Measurements from ENCODE around the gene KRTAP12-4.
"Not testable (repeated sequence)": the region's sequence is repeated elsewhere in the genome, so short reads cannot be mapped to it uniquely, and the experiment has no call there.

KRTAP12-4 gene

DNA sequence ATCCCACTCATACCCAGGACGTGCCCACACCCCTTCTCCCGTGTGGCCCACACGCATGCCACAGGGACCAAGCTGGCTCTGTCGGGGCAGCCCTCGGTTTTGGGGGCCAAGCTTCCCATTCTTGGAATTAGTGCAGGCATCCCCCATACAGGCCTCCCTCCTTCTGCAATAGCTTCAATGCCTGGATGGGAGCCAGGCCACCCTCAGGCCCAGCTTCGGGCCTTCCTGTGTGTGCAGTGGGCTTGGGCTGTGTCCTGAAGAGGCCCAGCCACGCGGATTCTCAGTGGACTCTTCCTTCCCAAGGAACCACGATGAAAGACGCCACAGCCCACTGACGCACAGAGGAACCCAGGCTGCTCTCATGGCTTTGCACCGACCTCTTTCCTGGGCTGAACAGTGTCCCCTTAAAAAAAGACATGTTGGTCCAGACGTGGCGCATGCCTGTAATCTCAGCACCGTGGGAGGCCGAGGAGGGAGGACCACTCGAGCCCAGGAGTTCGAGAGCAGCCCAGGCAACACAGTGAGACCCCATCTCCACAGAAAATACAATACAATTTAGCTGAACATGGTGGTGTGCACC is 4.8 kb downstream of the KRTAP12-4 start:
- no peak overlapping the region for H3K27ac ChIP-seq (ENCODE audit: low read length)
- H3K4me1 ChIP-seq (ENCODE audit: low read length) = no peaks in the 10 kb centered on the region
- H3K4me3 ChIP-seq (ENCODE audit: low read length) = no peak overlapping the region
- H3K36me3 ChIP-seq (replicated peaks; ENCODE audit: low read depth, low read length) = no peaks in the 10 kb centered on the region
- no peaks in the 10 kb centered on the region for H4K20me1 ChIP-seq (ENCODE audit: insufficient read depth, low read length)
- no peak overlapping the region for H2AFZ ChIP-seq (ENCODE audit: low read depth, low read length)
- no peak overlapping the region for H3K9ac ChIP-seq (ENCODE audit: low read length)
- H3K4me2 ChIP-seq (ENCODE audit: low read length) = no peak overlapping the region
- H3K79me2 ChIP-seq (ENCODE audit: low read length) = no peaks in the 10 kb centered on the region
- TF ChIP-seq, protein P1, sequence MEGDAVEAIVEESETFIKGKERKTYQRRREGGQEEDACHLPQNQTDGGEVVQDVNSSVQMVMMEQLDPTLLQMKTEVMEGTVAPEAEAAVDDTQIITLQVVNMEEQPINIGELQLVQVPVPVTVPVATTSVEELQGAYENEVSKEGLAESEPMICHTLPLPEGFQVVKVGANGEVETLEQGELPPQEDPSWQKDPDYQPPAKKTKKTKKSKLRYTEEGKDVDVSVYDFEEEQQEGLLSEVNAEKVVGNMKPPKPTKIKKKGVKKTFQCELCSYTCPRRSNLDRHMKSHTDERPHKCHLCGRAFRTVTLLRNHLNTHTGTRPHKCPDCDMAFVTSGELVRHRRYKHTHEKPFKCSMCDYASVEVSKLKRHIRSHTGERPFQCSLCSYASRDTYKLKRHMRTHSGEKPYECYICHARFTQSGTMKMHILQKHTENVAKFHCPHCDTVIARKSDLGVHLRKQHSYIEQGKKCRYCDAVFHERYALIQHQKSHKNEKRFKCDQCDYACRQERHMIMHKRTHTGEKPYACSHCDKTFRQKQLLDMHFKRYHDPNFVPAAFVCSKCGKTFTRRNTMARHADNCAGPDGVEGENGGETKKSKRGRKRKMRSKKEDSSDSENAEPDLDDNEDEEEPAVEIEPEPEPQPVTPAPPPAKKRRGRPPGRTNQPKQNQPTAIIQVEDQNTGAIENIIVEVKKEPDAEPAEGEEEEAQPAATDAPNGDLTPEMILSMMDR (IDR thresholded peaks at IDR 0.05; ENCODE audit: low read depth, low read length) = no peak
- no peak for TF ChIP-seq EZH2phosphoT487 (IDR thresholded peaks at IDR 0.05; ENCODE audit: low read depth)
- H3K9me3 ChIP-seq (ENCODE audit: insufficient read depth, low read length) = no peaks in the 10 kb centered on the region
- H3K27me3 ChIP-seq (ENCODE audit: low read depth, low read length) = no peaks in the 10 kb centered on the region

- no peaks in the 10 kb centered on the region for H4K20me1 ChIP-seq (ENCODE audit: insufficient read depth, low read length)
- H3K79me2 ChIP-seq (ENCODE audit: low read length) = no peaks in the 10 kb centered on the region
- H3K9me3 ChIP-seq (ENCODE audit: insufficient read depth, low read length) = no peaks in the 10 kb centered on the region
- no peak overlapping the region for H3K27ac ChIP-seq (ENCODE audit: low read length)
- no peak overlapping the region for H3K9ac ChIP-seq (ENCODE audit: low read length)
- no peaks in the 10 kb centered on the region for H3K4me1 ChIP-seq (ENCODE audit: low read length)
- H2AFZ ChIP-seq (ENCODE audit: low read depth, low read length) = no peak overlapping the region
- H3K36me3 ChIP-seq (replicated peaks; ENCODE audit: low read depth, low read length) = no peaks in the 10 kb centered on the region
- no peak overlapping the region for H3K4me2 ChIP-seq (ENCODE audit: low read length)
- no peak overlapping the region for H3K4me3 ChIP-seq (ENCODE audit: low read length)
- H3K27me3 ChIP-seq (ENCODE audit: low read depth, low read length) = no peaks in the 10 kb centered on the region
- TF ChIP-seq, protein P1 (IDR thresholded peaks at IDR 0.05; ENCODE audit: low read depth, low read length) = no peak
- no peak for TF ChIP-seq EZH2phosphoT487 (IDR thresholded peaks at IDR 0.05; ENCODE audit: low read depth)
Measured at GRCh38 chr21:44648557-44649311, 5.7 kb downstream of the KRTAP12-4 start.

DNA sequence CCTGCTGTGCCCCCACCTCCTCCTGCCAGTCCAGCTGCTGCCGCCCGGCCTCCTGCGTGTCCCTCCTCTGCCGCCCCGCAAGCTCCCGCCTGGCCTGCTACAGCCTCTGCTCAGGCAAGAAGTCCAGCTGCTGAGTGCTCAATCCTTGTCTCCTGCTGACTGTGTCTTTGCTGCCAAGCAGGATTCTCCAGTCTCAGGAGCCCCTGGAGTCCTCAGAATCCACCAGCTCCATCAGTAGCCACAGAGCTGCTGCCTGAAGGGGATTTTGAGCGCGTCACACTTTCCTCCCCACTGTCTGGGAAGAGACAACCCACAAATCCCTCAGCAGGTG is 7.3 kb downstream of the KRTAP12-4 start:
- Histone ChIP-seq H3K4me2 (ENCODE audit: low read length) (no peak overlapping the region), H3K9ac (ENCODE audit: low read length) (no peak overlapping the region), H3K27me3 (ENCODE audit: low read depth, low read length) (no peaks in the 10 kb centered on the region), H4K20me1 (ENCODE audit: insufficient read depth, low read length) (no peaks in the 10 kb centered on the region), H3K9me3 (ENCODE audit: insufficient read depth, low read length) (no peaks in the 10 kb centered on the region), H2AFZ (ENCODE audit: low read depth, low read length) (no peak overlapping the region), H3K27ac (ENCODE audit: low read length) (no peak overlapping the region), H3K79me2 (ENCODE audit: low read length) (no peaks in the 10 kb centered on the region), H3K4me3 (ENCODE audit: low read length) (no peak overlapping the region), H3K4me1 (ENCODE audit: low read length) (no peaks in the 10 kb centered on the region), H3K36me3 (replicated peaks; ENCODE audit: low read depth, low read length) (no peaks in the 10 kb centered on the region)
- no peak for TF ChIP-seq EZH2phosphoT487 (IDR thresholded peaks at IDR 0.05; ENCODE audit: low read depth)
- TF ChIP-seq, protein P1 (IDR thresholded peaks at IDR 0.05; ENCODE audit: low read depth, low read length) = no peak

DNA sequence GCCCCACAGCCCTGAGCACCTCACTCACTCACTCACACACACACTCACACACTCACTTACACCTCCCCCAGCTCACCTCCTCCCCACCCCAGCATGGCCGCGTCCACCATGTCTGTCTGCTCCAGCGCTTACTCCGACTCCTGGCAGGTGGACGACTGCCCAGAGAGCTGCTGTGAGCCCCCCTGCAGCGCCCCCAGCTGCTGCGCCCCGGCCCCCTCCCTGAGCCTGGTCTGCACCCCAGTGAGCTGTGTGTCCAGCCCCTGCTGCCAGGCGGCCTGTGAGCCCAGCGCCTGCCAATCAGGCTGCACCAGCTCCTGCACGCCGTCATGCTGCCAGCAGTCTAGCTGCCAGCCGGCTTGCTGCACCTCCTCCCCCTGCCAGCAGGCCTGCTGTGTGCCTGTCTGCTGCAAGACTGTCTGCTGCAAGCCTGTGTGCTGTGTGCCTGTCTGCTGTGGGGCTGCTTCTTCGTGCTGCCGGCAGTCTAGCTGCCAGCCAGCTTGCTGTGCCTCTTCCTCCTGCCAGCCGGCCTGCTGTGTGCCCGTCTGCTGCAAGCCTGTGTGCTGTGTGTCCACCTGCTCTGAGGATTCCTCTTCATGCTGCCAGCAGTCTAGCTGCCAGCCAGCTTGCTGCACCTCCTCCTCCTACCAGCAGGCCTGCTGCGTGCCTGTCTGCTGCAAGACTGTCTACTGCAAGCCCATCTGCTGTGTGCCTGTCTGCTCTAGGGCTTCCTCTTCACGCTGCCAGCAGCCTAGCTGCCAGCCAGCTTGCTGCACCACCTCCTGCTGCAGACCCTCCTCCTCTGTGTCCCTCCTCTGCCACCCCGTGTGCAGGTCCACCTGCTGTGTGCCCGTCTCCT is 7.9 kb downstream of the KRTAP12-4 start, which contains the start of gene KRTAP10-11:
TSS of gene KRTAP10-11 (plus strand) at position 49 of the 856 bp plus-strand sequence. CDS start at position 94, 45 bp downstream.
- H3K79me2 ChIP-seq (ENCODE audit: low read length); H3K4me1 ChIP-seq (ENCODE audit: low read length); H3K36me3 ChIP-seq (replicated peaks; ENCODE audit: low read depth, low read length); H3K9me3 ChIP-seq (ENCODE audit: insufficient read depth, low read length); H3K27me3 ChIP-seq (ENCODE audit: low read depth, low read length); H3K4me3 ChIP-seq (ENCODE audit: low read length); H3K4me2 ChIP-seq (ENCODE audit: low read length); H4K20me1 ChIP-seq (ENCODE audit: insufficient read depth, low read length); H3K9ac ChIP-seq (ENCODE audit: low read length); H2AFZ ChIP-seq (ENCODE audit: low read depth, low read length); H3K27ac ChIP-seq (ENCODE audit: low read length): not testable (repeated sequence)

All from OCI-LY3 (cell line).